Smooth muscle cell (in vitro differentiated cells): Measurements from ENCODE around the gene MUC5AC. TPM values are rescaled to one million over a fixed set of nuclear protein-coding genes. Genes with fewer than 3 reads are reported as not detected.

Experiments used
- DNase-seq: peaks from one replicate; lab custom pipeline; 2025; ENCODE audit not compliant: unreplicated experiment; lab: John Stamatoyannopoulos, UW
- H2AFZ ChIP-seq: fragments of 200-600 bp; sonication (generic); 2 replicates; pipeline ENCODE4 v1.6.0; 2016; ENCODE audit warnings: antibody characterized with exemption, low read depth, mild to moderate bottlenecking
- H3F3A ChIP-seq: fragments of 200-600 bp; sonication (generic); 2 replicates; pipeline ENCODE4 v1.6.0; 2017; ENCODE audit warnings: antibody characterized with exemption, low read depth
- H3K27ac ChIP-seq: fragments of 200-600 bp; sonication (generic); 2 replicates; pipeline ENCODE4 v1.5.1; 2016; ENCODE audit warnings: low read depth, mild to moderate bottlenecking
- H3K27me3 ChIP-seq: fragments of 200-600 bp; sonication (generic); 2 replicates; pipeline ENCODE4 v1.6.1; 2016; ENCODE audit warnings: low read depth, mild to moderate bottlenecking
- H3K36me3 ChIP-seq: fragments of 200-600 bp; sonication (generic); 2 replicates; pipeline ENCODE4 v1.5.1; 2016; ENCODE audit warnings: low read depth
- H3K4me1 ChIP-seq: fragments of 200-600 bp; sonication (generic); 2 replicates; pipeline ENCODE4 v1.5.1; 2016; ENCODE audit warnings: low read depth
- H3K4me2 ChIP-seq: fragments of 200-600 bp; sonication (generic); 2 replicates; pipeline ENCODE4 v1.6.0; 2016; ENCODE audit warnings: mild to moderate bottlenecking
- H3K4me3 ChIP-seq: fragments of 200-600 bp; sonication (generic); 2 replicates; pipeline ENCODE4 v1.5.1; 2016; ENCODE audit warnings: mild to moderate bottlenecking
- H3K79me2 ChIP-seq: fragments of 200-600 bp; sonication (generic); 2 replicates; pipeline ENCODE4 v1.6.0; 2016; ENCODE audit warnings: low read depth, mild to moderate bottlenecking
- H3K9ac ChIP-seq: fragments of 200-600 bp; sonication (generic); 2 replicates; pipeline ENCODE4 v1.6.0; 2016; ENCODE audit warnings: low read depth
- H3K9me3 ChIP-seq: fragments of 200-600 bp; sonication (generic); replicated peaks from 2 replicates; pipeline ENCODE4 v1.5.1; 2016; ENCODE audit warnings: low read depth
- H4K20me1 ChIP-seq: fragments of 200-600 bp; sonication (generic); 2 replicates; pipeline ENCODE4 v1.6.0; 2016; ENCODE audit warnings: low read depth
- CTCF ChIP-seq: fragments of 200-600 bp; sonication (generic); IDR thresholded peaks from 2 replicates; pipeline ENCODE4 v1.5.1; 2017; ENCODE audit warnings: borderline replicate concordance, mild to moderate bottlenecking, antibody characterized with exemption; ENCODE audit not compliant: insufficient read depth, poor library complexity, severe bottlenecking
- WGBS: methylation state at CpG from one replicate; pipeline ENCODE4 v1.1.7; 2016; ENCODE audit warnings: low lambda C conversion rate; 5-methylcytosine and 5-hydroxymethylcytosine counted together
- polyA plus RNA-seq: library from polyadenylated mRNA; unstranded; fragments of >200 nt; fragmentation: Nextera tagmentation; extraction: Ambion mirVana; gene quantifications from 2 replicates; pipeline ENCODE4 v1.2.1, GENCODE V29; 2016
- total RNA-seq: library from RNA; depleted of rRNA; stranded (reverse); fragments of >200 nt; gene quantifications from 2 replicates; pipeline ENCODE4 v1.2.3, GENCODE V29; 2014

The MUC5AC gene
- total and polyA plus RNA-seq, 2 experiments from 2014 or later: not detected

GRCh38 chr11:1224491-1225385, 67.0 kb downstream of the MUC5AC start:
- no peak overlapping the region for H3K9ac ChIP-seq
- TF ChIP-seq CTCF: no peak
- no peaks in the 10 kb centered on the region for H3K79me2 ChIP-seq
- H3K9me3 ChIP-seq: no peaks in the 10 kb centered on the region
- no peak overlapping the region for H2AFZ ChIP-seq
- H3K4me3 ChIP-seq: no peak overlapping the region
- WGBS: 85% methylated on average over 25 of the region's 27 CpGs
- H3K27ac ChIP-seq: no peak overlapping the region
- H3K4me1 ChIP-seq: no peaks in the 10 kb centered on the region
- H3K36me3 ChIP-seq: no peaks in the 10 kb centered on the region
- no peak for DNase-seq
- no peaks in the 10 kb centered on the region for H4K20me1 ChIP-seq
- H3K27me3 ChIP-seq: no peaks in the 10 kb centered on the region
- H3K4me2 ChIP-seq: no peak overlapping the region
- no peaks in the 10 kb centered on the region for H3F3A ChIP-seq

GRCh38 chr11:1225386-1226225, 67.9 kb downstream of the MUC5AC start:
- Histone ChIP-seq H3K36me3 (no peaks in the 10 kb centered on the region), H2AFZ (no peak overlapping the region), H3K79me2 (no peaks in the 10 kb centered on the region), H3K27me3 (no peaks in the 10 kb centered on the region), H3K27ac (no peak overlapping the region), H3K4me2 (no peak overlapping the region), H3K9me3 (no peaks in the 10 kb centered on the region), H4K20me1 (no peaks in the 10 kb centered on the region), H3K4me3 (no peak overlapping the region), H3K9ac (no peak overlapping the region), H3K4me1 (no peaks in the 10 kb centered on the region), H3F3A (no peaks in the 10 kb centered on the region)
- 93% methylated on average over 26 of the region's 29 CpGs for WGBS
- no peak for DNase-seq
- TF ChIP-seq CTCF: no peak

- no peak overlapping the region for H3K4me2 ChIP-seq
- TF ChIP-seq CTCF: no peak
- no peak overlapping the region for H3K27ac ChIP-seq
- no peaks in the 10 kb centered on the region for H3K4me1 ChIP-seq
- no peaks in the 10 kb centered on the region for H3K36me3 ChIP-seq
- DNase-seq: no peak
- no peak overlapping the region for H3K4me3 ChIP-seq
- WGBS: 91% methylated on average over 40 of the region's 41 CpGs
- no peaks in the 10 kb centered on the region for H3K9me3 ChIP-seq
- no peaks in the 10 kb centered on the region for H3K79me2 ChIP-seq
- no peaks in the 10 kb centered on the region for H3F3A ChIP-seq
- H3K9ac ChIP-seq: no peak overlapping the region
- no peak overlapping the region for H2AFZ ChIP-seq
- no peaks in the 10 kb centered on the region for H4K20me1 ChIP-seq
- no peaks in the 10 kb centered on the region for H3K27me3 ChIP-seq
Measured at GRCh38 chr11:1226226-1226985, 68.7 kb downstream of the MUC5AC start.
